Activated naive CD8-positive, alpha-beta T cell treated with anti-CD3 and anti-CD28 coated beads, Interleukin-2, amount 50 U/mL, for 16 hours (primary cell): Measurements from ENCODE around the gene OLFM2.
"Not testable (repeated sequence)": the region's sequence is repeated elsewhere in the genome, so short reads cannot be mapped to it uniquely, and the experiment has no call there.

Experiments
- DNase-seq: peaks from one replicate; pipeline ENCODE4 v3.0.0-alpha.2; 2020; ENCODE audit warnings: low read depth, low spot score

The OLFM2 gene

DNA sequence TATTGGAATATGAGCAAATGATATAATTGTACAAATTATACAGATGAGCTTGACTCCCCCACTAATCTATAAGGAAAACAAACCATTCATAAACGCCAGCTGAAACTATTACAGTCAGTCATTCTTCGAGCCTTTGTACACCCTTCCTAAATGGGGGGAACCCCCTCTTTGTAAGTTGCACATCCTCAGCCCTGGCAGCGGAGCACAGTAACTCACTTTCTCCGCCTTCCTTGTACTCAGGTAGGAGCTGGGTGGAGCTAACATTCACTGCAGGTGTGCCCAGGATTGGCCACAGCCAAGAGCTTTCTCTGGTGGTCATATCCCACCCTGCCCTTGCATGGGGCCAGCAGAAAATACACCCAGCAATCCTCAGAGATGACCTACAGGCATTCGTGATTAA, 72.6 kb downstream of the OLFM2 start:
- no peak for DNase-seq

DNA sequence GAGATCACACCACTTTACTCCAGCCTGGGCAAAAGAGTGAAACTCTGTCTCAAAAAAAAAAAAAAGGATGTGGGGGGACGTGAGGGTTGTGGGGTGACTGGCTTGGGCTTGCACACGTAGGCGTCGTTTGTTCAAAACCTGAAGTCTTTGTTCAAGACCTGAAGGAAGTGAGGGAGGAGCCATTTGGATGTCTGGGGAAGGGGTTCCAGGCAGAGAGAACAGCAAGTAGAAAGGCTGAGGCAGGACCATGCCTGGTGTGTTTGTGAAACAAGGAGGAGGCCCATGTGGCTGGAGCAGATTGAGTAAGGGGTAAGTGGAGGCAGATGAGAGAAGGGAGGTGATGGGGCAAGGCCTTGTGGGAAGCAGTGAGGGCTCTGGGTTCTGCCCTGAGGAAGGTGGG, 73.4 kb downstream of the OLFM2 start:
- DNase-seq: no peak

DNA sequence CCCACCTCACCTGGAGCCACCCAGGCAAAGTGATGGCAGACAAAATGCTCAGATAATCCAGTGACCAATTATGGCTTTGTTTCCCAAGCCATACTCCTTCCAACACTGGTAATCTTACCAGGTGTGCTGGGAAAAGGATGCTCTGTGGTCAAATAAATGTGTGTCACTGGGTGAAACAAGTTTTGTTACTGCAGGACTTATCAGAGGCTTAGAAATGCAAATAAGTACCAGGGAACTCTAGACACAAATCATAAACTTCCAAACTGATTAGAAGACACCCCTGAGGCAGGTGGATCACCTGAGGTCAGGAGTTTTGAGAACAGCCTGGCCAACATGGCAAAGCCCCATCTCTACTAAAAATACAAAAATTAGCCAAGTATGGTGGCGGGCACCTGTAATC, 74.8 kb downstream of the OLFM2 start:
- DNase-seq: no peak

DNA sequence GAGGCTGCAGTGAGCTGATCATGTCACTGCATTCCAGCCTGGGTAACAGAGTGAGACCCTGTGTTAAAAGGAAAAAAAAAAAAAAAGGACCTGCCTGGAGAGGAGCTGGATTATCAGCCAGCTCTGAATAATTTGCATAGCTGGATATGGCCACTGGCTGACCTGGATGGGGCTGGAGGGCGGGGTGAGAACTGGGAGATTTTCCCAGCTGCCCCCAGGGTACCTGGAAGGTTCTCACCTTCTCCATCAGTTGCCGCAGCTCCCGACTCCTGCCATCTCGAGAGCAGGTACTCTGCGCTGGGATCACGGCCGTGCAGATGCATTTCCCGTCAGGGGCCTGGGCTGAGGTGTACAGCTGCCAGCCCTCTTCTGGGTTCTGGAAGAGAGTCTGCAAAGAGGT, 75.9 kb downstream of the OLFM2 start:
- DNase-seq: no peak

DNA sequence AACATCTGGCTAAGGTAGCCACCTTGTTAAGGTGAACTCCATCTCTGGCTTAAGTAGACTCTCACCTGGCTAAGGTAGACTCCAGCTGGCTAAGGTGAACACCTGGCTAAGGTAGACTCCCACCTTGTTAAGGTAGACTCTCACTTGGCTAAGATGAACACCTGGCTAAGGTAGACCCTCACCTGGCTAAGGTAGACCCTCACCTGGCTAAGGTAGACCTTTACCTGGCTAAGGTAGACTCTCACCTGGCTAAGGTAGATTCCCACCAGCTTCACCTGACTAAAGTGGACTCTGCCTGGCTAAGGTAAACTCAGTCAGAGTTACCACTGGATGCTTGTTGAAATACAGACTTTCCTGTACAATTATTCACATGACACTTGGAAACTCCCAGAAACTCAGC, 77.5 kb downstream of the OLFM2 start:
- no peak for DNase-seq

DNA sequence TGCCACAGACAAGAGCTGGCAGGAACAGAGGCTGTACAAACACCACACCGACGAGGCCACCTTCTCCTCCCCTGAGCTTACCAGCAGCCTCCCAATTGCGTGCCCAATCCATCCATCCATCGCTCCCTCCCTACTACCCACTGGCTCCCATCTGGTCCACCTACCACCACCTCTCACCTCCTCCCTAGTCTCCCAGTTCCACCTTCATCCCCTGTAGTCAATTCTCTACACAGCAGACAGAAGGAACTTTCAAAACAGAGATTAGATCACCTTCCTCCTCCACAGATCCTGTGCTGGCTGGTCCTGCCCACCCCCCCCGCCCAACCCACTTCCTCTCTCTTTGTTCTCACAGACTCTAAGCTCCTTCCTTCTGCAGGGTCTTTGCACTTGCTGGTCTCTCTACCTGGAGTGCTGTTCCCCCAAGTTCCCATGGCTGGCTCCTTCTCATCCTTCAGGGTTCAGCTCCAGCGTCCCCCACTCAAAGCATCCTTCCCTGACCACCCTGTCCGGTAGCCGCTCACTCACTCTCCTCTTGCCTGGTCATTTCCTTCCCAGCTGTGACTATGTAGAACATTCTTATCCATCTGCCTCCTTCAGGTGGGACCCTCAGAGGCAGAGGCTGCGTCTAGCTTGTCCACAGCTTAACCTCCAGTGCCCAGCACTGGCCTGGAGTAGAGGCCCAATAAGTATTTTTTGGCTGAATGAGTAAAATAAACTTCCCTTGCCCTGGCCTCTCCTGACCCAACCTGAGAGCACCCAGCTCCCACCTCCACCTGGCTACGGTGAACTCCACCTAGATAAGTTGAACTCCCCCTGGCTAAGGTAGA, 78.2 kb downstream of the OLFM2 start:
- no peak for DNase-seq

DNA sequence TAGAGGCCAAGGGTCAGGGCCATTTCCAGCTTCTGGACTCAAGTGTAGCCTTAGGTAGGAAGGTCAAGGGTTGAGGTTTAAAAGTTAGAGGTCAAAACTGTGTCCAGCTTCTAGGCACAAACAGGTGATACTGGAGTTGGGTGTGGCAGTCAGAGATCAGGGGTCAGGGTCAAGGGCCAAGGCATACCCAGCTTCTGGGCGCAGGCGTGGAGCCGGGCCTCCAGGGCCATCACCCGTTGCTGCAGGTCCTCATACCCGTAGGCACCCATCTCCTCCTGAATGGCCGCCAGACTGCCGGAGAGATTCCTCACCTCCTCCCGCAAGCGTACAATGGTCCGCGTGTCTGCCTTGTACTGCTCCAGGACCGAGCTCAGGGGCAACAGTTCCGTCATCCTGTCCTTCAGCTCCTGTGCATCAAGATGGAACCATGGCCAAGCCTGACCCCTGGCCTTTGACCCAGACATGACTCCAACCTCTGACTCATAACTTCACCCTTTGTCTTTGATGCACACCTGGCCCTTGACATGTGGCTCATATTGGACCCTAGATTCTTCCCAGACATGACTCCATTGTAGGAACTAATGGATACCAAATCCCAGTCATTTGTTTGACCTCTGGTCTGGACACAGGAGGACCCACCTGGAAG, 79.1 kb downstream of the OLFM2 start:
- no peak for DNase-seq

DNA sequence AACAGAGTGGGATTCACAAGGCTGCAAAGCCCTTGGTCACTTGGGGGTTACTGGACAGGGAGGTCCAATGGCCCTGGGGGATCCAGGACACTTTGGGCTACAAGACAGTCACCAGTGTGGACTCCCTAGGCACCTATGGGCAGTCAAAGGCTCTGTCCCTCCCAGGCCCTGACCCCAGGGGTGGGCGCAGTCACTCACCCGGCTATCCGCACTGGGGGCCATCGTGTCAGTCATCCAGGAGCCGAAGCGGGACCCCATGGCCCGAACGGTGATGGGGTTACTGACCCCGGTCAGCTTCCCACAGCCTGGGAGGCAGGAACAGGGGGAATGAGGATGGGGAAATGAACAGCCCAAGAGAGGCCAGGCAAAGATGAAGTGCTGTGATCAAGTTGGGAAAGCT, 79.7 kb downstream of the OLFM2 start:
- DNase-seq: no peak

DNA sequence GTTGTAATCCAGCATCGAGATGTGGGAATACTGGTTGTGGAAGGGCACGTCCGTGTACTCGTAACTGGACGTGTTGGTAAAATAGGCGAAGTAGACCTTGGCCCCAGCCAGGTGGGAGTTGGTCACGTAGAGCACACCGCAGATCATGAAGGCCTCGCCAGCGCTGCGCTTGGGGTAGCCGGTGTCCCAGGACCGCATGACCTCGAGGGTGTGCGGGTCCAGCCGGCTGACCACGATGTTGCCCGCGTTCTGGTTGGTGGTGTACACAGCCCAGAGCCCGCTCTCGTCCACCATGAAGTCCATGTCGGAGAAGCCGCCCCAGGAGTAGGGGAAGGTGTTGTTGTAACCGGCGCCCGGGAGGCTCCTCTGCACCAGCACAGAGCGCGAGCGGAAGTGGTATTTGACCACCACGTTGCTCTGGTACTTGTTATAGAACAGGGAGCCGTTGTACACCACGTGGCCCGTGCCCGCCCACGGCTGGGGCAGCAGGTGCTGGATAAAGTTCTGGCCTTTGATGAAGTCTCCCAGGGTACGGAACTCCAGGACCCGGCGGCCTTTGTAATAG, 82.0 kb downstream of the OLFM2 start:
- no peak for DNase-seq

DNA sequence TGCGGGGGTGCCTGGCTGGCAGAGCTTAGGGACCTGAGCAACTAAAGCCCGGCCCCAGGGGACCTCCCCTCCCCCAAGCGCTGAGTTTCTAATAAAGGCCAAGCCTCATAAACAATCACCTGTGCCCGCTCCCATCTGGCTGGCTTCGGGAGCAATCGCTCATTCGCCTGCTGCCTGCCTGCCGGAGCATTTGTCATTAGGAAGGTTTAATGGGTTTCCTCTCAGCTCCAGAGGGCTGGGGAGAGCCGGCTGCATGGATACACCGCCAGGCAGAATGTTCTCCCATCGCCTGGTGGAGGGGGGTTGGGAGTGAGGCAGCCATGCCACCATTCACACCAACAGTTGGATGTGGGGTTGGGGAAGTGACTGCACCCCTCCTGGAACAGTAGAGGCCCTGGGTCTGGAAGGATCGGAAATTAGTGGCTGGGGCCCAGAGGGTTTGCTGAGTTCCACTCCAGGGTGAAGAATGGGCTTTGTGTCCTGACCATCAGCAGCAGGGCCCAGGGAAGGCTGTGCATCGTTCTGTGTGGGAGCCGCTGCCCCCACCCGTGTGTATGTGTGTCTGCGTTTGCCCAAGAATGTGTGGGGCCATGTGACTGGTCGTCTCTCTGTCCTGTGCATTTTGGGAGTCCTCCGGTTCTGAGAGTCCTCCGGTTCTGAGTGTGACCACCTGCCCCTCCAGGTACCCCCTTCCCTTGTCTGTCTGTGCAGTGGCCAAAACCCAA, 85.9 kb downstream of the OLFM2 start:
- no peak for DNase-seq

DNA sequence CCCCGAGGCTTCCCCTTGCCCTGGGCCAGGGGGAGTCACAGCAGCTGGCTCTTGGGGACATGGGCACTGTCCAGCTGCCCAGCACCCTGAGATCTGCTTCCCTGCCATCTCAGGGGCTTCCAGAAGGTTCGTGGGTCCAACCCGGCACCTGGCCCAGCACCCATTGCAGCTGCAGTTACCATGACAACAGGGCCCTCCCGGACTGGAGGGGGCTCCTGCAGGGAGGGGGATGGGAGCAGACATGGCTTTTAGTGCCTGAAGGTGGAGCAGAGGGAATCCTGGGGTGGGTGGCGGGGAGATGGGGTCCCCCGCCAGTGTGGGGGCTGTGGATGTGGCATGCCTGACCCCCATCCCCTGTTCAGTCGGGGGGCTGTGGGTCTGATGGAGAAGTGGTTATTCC, 86.5 kb downstream of the OLFM2 start:
- no peak for DNase-seq

DNA sequence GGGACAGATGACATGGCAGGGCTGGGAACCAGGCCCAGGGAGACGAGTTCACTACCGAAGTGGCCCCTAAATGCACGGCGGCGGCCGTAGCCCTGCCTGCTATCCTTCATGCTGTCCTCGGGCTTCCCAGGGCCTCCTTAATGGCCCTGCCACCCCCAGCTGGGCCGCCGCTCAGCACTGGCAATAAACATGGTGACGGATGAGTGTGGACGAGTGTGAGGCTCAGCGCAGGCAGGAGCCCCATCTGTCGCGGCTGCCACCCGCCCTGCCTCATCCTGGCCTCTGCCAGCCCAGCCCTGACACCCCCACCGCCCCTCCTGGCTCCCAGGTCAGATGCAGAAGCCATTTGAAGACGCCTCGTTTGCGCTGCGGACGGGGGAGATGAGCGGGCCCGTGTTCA, 87.6 kb downstream of the OLFM2 start:
- DNase-seq: no peak

DNA sequence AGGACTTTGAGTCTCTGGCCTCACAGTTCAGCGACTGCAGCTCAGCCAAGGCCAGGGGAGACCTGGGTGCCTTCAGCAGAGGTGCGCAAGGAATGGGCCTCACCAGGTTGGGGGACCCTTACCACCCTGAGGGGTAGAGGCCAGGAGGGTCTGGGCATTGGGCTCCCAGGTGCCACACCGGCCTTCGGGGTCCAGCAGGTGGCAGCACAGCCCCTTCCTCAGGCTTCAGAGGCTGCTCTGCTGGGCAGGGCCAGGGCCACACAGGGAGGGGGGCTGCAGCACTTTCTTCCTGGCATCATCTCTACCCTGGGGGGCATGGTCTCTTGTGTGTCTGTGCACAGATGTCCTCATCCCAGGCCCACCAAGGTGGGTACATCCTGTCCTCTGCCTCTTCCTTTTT, 88.3 kb downstream of the OLFM2 start:
- DNase-seq: no peak

DNA sequence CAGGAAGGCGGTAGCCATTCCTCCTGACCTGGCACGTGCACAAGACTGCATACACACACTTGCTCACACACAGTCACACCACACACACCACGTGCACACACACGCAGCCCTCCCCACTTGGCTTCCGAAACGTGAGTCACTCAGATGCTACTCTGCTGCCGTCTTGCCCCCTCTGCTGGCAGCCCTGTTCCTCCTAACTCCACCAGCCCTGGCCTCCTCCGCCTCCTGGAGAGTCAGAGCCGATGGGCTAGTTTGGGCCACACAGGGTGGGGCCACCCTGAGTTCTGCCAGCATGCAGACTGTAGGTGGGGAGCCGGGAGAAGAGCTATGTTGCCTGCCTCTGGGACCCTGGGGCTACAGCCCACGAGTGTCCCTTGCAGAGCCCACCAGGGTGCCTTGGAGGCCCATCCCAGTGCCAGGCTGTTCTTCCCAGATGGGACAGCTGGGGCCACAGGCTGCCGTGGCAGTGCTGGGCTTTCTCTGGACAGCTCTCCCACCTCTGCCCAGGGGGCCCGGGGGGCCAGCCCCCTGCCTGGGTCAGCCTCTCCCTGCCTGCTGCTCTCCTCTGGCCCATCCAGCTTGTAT, 89.1 kb downstream of the OLFM2 start:
- DNase-seq: no peak

DNA sequence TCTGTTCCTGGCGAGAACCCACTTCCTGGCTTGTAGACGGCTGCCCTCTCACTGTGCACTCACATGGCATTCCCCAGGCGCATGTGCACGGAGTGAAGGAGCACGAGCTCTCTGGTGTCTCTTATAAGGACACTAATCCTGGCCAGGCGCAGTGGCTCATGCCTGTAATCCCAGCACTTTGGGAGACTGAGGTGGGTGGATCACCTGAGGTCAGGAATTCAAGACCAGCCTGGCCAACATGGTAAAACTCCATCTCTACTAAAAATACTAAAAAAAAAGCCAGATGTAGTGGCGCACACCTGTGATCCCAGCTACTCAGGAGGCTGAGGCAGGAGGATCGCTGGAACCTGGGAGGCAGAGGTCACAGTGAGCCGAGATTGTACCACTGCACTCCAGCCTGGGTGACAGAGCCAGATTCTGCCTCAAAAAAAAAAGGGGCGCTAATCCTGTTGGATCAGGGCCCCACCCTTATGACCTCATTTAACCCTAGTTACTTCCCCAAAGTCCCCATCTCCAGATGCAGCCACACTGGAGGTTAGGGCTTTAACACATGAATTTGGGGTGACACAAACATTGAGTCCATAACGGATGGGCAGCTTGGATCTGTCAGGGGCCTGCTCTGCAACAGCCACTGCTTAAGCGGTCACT, 92.6 kb downstream of the OLFM2 start:
- DNase-seq: not testable (repeated sequence)

DNA sequence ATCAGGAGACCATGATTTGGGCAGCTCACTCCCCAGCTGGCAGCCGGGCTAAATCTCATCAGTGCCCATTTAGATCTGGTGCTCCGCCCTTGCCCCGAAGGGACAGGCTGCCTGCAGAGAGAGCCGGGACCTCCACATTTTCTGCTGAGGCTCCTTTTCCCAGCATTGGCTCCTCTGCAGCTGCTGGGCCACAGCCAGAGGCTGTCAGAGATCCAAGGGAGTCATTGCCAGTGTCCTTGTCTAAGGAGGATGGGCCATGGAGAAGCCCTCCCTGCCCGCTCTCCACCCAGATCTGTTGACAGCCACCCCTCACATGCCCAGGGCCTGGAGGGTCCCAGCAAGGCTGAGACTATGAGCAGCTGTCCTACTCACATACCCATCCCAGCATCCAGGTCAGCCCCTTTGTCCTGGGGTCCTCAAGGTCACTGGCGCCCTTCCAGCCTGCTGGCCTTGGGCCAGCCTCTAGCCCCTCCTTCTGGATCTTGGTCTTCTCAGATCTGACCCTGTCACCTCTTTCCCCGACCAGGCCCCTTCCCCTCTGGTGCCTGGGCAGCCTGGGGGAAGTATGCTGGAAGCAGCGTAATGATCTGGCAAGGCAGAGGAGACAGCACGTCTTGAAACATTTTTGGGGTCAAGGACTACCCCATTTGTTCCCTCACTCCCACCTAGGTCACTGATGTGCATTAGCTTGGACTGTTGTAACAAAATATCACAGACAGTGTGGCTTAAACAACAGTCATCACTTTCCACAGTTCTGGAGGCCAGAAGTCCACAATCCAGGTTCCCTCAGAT, 93.3 kb downstream of the OLFM2 start:
- no peak for DNase-seq

DNA sequence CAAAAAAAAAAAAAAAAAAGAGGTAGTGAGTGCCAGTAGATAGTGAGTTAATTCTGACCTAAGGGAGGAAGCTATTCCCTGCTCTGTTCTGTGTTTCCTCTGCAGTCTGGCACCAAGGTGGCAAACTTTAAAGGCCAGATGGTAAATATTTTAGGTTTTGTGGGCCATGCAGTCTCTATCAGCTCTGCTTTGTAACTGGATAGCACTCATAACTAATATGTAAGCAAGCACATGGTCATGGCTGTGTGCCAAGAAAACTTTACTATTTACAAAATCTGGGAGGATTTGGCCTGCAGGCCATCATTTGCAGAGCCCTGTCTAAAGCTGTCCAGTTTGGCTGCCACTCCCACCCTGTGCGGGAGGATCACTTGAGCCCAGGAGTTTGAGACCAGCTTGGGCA, 96.9 kb downstream of the OLFM2 start:
- DNase-seq: no peak

DNA sequence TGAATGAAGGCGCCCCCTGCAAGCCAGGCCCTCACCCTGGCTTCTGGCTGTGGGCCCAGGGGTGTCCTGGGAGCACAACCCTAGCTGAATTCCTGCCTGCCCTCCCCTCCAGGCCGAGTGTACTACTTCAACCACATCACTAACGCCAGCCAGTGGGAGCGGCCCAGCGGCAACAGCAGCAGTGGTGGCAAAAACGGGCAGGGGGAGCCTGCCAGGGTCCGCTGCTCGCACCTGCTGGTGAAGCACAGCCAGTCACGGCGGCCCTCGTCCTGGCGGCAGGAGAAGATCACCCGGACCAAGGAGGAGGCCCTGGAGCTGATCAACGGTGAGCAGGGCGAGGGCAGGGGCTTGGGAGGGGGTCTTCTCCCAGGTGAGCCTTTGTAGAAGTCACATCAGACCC, 98.0 kb downstream of the OLFM2 start:
- no peak for DNase-seq

DNA sequence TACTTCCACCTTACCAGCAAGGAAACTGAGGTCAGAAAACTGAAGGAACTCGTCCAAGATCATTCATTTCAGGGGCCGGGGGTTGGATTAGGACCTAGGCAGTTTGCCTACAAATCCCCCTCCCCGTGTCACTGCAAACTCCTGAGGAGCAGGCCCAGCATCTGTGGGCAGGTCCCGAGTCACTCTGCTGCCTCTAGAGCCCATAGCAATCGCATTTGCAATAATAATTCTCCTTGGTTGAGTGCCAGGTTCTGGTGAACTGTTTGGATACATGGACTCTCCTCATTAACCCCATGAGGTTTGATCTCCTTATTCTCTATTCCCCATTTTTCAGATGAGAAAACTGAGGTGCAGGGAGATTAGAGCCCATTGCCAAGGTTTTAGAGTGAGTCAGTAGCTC, 100.3 kb downstream of the OLFM2 start:
- DNase-seq: no peak

DNA sequence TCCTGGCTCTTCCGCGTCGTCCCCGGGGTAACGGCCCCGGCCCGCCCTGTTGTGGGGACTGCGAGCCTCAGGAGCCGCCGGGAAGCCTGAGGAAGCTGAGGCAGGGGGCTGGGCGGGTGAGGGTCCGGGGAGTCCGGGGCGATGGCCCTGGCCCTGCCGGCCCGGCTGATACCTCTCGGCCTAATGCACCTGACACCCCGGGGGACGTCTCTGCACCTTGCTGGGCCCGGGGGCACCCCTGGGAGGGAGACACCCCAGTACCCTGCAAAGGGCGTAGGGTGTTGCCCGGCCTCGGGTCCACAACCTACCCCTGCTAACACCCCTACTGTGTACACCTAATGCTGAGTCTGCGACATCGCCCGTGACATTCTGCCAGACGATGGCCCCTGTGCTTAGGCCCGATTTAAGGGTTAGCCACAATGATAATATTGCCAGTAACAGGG, 100.8 kb downstream of the OLFM2 start:
- no peak for DNase-seq
